Measurements from ENCODE around the gene FARP1.

GRCh38 chr13:98399756-98400155, 256.9 kb downstream of the FARP1 start:
- TF ChIP-seq CTCF (IDR thresholded peaks at IDR 0.05; ENCODE audit: low read depth, low read length, poor library complexity, severe bottlenecking): no peak
- no peak for TF ChIP-seq EZH2phosphoT487 (IDR thresholded peaks at IDR 0.05; ENCODE audit: borderline replicate concordance, low read length)

Data from DOHH2 (cell line).